GM19324 (cell line): ENCODE data around the gene NRP2.

Source experiments
- ATAC-seq: cut with Tn5 transposase; IDR thresholded peaks from one replicate; pipeline ENCODE4 v1.9.1; 2021; ENCODE audit warnings: mild to moderate bottlenecking, moderate library complexity; ENCODE audit not compliant: unreplicated experiment, low FRiP score

NRP2 gene

DNA sequence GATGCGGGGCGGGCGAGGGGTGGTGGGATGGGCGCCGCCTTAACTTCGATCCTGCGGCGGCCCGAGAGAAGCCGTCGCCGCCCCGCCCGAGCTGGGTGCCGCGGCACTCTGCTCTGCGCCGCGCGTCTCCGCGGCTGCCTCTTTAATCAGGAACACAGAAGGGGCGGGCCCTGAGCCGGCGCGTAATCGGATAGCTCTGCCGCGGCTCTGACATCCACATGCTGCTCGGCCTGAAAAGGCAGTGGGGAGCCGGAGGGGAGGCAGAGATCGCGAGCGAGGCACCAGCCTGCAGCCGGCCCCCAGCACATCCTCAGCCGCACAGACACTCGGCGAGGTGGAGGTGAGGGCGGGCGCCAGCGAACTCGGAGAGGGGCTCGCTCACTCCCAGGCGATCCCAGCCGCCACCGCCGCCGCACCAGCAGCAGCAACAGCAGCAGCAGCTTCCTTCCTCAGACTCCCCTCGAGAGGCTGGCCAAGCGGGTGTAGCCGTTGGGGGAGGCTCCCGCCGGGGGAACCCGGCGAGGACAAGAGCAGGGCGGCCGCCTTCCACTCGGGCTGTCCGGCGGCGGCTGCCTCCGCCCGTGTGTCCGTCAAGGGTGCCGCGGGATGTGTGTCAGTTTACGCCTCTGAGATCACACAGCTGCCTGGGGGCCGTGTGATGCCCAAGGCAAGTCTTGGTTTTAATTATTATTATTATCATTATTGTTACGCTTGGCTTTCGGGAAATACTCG, at the start of gene NRP2:
Gene NRP2, plus strand, starts transcription at position 263 of the 732 bp plus-strand sequence. CDS start 790 bp downstream, outside the sequence.
- ATAC-seq: peak; percentile 74

- no peak for ATAC-seq
Measured at GRCh38 chr2:205633994-205634393, 48.3 kb upstream of the NRP2 start.

- ATAC-seq: no peak
Measured at GRCh38 chr2:205636549-205637319, 45.6 kb upstream of the NRP2 start.

DNA sequence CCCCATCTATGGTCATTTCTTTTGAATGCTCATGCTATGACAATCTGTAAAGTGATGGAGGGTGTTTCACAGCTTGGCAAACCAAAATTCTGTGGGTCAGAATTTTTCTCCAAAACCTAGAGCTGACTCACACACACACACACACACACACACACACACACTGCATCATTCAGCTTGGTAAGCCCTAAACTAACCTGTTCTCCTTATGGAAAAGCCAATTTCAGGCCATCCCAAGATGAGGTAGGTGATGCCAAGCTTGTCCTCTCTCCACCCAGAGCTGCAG, 45.0 kb upstream of the NRP2 start:
- no peak for ATAC-seq

GRCh38 chr2:205637779-205638503, 44.4 kb upstream of the NRP2 start:
- no peak for ATAC-seq

- no peak for ATAC-seq
Measured at GRCh38 chr2:205640716-205641115, 41.6 kb upstream of the NRP2 start.

DNA sequence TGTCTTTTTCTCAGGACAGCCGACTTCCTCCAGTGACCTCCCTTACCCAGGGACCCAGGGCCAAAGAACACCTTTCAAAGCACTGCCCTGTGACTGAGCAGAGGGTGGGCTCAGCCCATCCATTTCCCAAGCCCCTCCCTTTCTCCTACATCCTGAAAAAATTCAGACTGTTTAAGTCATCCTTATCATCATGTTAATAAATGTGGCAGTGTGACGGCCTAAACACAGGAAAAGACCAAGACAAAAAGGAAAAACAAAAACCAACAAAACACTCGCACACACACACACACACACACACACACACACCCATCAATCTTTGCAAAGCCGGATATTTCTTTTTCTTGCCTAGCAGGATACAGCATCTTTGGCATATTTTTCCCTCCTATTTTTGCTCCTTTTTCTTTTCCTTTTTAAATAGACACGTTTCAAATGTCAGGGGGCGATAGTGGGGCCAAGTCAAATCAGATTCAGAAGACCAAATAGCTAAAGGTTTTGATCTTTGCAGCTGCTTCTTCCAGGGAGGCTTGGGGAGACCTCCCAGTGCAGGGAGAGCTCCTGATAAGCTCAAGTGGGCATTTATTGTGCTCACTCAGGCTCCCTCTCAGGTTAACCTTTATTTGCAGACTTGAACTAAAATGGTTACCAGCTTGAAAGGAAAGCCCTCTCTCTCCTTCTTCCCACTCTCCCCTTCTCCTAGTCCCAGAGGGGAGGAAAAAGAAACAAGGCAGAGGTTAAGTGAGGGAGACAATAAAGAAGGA, 39.5 kb upstream of the NRP2 start:
- no peak for ATAC-seq

- no peak for ATAC-seq
Measured at GRCh38 chr2:205643391-205643885, 38.9 kb upstream of the NRP2 start.

- no peak for ATAC-seq
Measured at GRCh38 chr2:205644018-205644417, 38.3 kb upstream of the NRP2 start.

DNA sequence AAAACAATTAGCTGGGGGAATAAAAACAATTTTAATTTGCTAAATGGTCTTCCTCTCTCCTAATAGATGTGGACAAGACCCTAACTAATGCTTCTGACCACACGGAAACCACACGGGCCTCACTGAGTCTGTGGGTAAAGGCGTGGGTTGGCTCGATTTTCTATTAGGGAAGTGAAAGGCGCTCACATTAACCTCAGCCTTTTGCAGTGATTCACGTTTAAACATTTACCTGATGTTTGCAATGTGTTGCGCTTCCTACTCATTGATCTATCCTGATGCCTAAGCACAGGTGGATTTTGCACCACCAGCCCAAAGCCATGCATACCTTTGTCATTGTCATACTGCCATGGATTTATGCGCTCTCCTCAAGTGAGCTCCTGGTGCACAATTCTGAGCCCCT, 35.6 kb upstream of the NRP2 start:
- peak; percentile 98 for ATAC-seq

GRCh38 chr2:205650450-205650849, 31.9 kb upstream of the NRP2 start:
- ATAC-seq: no peak

GRCh38 chr2:205650931-205651330, 31.4 kb upstream of the NRP2 start:
- ATAC-seq: no peak

GRCh38 chr2:205651719-205652118, 30.6 kb upstream of the NRP2 start:
- no peak for ATAC-seq

- no peak for ATAC-seq
Measured at GRCh38 chr2:205654878-205655605, 27.3 kb upstream of the NRP2 start.

DNA sequence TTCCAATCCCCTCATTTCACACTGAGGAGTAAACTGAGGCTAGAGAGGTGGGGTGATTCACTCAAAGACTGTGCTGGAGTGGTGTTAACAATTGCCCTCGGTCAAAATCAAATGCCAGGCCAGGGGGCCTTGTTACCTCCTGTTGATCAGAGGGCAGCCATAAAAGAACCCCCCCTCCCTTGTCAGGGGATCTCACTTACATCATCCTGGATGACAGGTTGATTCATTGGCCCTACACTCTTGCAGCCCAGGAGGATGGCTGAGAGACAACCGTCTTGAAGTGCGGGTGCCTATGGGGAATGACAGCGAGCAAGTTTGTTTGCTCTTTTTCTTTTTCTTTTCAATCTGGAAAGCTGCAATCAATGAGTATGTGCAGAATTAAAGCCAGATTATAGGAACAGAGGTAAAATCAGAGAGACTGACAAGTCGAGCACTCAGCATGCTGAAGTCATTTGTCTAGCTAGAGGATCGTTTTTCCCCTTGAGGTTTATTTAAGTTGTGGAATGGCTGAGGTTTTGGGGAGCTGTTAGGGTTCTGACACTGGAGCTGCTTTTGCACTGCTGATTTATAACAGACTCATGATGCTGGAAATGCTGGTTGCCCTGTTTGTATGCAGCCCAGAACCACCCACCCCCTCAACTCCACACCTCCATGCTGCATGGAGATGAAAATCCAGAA, 26.4 kb upstream of the NRP2 start:
- no peak for ATAC-seq

- no peak for ATAC-seq
Measured at GRCh38 chr2:205656461-205656860, 25.8 kb upstream of the NRP2 start.

DNA sequence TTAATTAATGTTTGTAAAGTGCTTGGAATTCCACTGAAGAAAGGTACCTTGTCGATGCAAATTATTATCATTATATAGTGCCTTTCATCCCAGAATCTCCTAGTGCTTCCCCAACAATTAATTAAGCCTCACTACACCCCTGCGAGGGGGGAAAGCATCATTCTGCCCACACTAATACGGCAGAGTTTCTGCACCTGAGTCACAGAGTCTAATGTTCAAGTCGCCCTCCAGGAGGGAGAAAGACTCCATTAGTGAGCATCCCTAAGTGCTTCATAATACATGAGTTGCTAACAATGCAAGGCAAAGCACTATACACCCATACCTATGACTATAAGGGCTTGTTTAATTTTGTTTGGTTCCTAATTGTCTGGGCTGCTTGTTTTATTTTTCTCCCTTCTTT, 25.4 kb upstream of the NRP2 start:
- no peak for ATAC-seq

GRCh38 chr2:205657579-205657978, 24.7 kb upstream of the NRP2 start:
- ATAC-seq: no peak

- ATAC-seq: no peak
Measured at GRCh38 chr2:205658068-205658467, 24.2 kb upstream of the NRP2 start.
